Cardiac muscle cell (in vitro differentiated cells and primary cell): ENCODE results near the gene TGFBR3L. TPM values are rescaled to one million over a fixed set of nuclear protein-coding genes. Genes with fewer than 3 reads are reported as not detected.

Source experiments
- DNase-seq, 2 donors: peaks; one replicate each; pipeline versions ENCODE4 v3.0.0 to v3.0.0-alpha.2; 2010 to 2017; ENCODE audit warnings: low read depth in 1 of 2, low spot score in 1 of 2
- H3K27ac ChIP-seq: fragments of 200-600 bp; sonication (generic); 2 replicates; pipeline ENCODE4 v1.5.1; 2016
- H3K27me3 ChIP-seq: fragments of 200-600 bp; sonication (generic); 2 replicates; pipeline ENCODE4 v1.6.0; 2016; ENCODE audit warnings: control low read depth
- H3K36me3 ChIP-seq: fragments of 200-600 bp; sonication (generic); 2 replicates; pipeline ENCODE4 v1.5.1; 2016; ENCODE audit warnings: control low read depth
- H3K4me1 ChIP-seq: fragments of 200-600 bp; sonication (generic); 2 replicates; pipeline ENCODE4 v1.8.1; 2017; ENCODE audit warnings: low read depth, mild to moderate bottlenecking, mixed run types
- H3K4me3 ChIP-seq: fragments of 200-600 bp; sonication (generic); 2 replicates; pipeline ENCODE4 v1.5.1; 2016; ENCODE audit warnings: mild to moderate bottlenecking
- H3K9me3 ChIP-seq: fragments of 200-600 bp; sonication (generic); 2 replicates; pipeline ENCODE4 v1.5.1; 2017; ENCODE audit warnings: low read depth, mild to moderate bottlenecking, control low read depth
- polyA plus RNA-seq: library from polyadenylated mRNA; unstranded; fragments of >200 nt; fragmentation: Nextera tagmentation; extraction: Ambion mirVana; gene quantifications from 2 replicates; pipeline ENCODE4 v1.2.1, GENCODE V29; 2016
- total RNA-seq: library from RNA; depleted of rRNA; stranded (reverse); fragments of >200 nt; gene quantifications from 2 replicates; pipeline ENCODE4 v1.2.3, GENCODE V29; 2016
- TF ChIP-seq, protein P1 (sequence below): IDR thresholded peaks from 2 replicates; pipeline ENCODE4 v1.5.1; 2012; ENCODE audit warnings: low read depth, mild to moderate bottlenecking, low read length

The TGFBR3L gene
- total and polyA plus RNA-seq, 2 experiments from 2014 or later = 2.6 to 3.2 TPM

- Histone ChIP-seq H3K9me3 (no peaks in the 10 kb centered on the region), H3K4me3 (no peak overlapping the region), H3K36me3 (peaks cover 48% of the 10 kb centered on the region), H3K27me3 (no peaks in the 10 kb centered on the region), H3K4me1 (no peaks in the 10 kb centered on the region), H3K27ac (no peak overlapping the region)
- no peak for DNase-seq
- TF ChIP-seq, protein P1, sequence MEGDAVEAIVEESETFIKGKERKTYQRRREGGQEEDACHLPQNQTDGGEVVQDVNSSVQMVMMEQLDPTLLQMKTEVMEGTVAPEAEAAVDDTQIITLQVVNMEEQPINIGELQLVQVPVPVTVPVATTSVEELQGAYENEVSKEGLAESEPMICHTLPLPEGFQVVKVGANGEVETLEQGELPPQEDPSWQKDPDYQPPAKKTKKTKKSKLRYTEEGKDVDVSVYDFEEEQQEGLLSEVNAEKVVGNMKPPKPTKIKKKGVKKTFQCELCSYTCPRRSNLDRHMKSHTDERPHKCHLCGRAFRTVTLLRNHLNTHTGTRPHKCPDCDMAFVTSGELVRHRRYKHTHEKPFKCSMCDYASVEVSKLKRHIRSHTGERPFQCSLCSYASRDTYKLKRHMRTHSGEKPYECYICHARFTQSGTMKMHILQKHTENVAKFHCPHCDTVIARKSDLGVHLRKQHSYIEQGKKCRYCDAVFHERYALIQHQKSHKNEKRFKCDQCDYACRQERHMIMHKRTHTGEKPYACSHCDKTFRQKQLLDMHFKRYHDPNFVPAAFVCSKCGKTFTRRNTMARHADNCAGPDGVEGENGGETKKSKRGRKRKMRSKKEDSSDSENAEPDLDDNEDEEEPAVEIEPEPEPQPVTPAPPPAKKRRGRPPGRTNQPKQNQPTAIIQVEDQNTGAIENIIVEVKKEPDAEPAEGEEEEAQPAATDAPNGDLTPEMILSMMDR = no peak
Measured at GRCh38 chr19:7962644-7963268, 48.1 kb downstream of the TGFBR3L start.

DNA sequence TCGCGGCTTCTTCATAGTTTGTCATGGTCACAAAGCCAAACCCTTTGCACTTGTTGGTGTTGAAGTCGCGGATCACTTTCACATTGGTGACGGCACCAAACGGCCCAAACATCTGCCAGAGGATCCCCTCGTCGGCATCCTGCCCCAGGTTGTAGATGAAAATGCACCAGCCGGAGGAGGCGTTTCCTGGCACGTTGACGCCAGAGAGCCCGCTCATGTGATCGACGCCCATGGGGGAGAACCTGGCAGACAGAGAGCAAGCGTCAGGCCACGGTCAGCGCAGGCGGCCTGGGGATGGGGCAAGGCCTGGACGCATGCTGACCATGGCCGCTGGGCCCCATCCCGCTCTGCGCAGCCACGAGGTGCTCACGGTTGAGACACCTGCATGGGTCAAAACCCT lies 48.9 kb downstream of the TGFBR3L start:
- Histone ChIP-seq H3K27me3 (no peaks in the 10 kb centered on the region), H3K4me1 (no peaks in the 10 kb centered on the region), H3K4me3 (no peak overlapping the region), H3K9me3 (no peaks in the 10 kb centered on the region), H3K27ac (peak overlapping the region; percentile 28), H3K36me3 (peaks cover 48% of the 10 kb centered on the region)
- no peak for DNase-seq
- TF ChIP-seq, protein P1 = no peak

DNA sequence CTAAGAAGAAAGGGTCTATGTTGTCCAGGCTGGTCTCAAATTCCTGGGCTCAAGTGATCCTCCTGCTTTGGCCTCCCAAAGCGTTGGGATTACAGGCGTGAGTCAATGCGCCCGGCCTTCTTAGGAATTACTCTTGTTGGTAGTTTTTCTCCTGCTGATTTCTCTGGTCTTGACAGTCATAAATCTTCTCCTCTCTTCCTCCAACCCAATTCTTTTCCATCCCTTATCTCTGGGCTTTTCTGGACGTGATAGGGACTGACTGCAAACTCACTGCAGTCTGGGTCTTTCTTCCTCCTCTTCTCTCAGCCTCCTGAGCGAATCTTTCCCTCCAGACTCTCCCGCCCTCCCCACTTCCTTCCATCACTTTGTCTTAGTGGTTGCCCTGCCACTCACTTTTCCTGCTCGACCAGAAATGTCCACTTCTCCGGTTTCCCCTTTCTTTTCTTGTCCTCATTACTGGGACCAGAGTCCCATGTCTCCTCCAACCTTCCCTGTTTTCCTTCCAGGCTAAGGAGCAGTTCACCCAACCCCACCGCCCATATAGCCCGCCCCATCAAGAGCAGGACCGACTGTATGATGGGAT lies 50.7 kb downstream of the TGFBR3L start:
- H3K9me3 ChIP-seq = no peaks in the 10 kb centered on the region
- peaks cover 48% of the 10 kb centered on the region for H3K36me3 ChIP-seq

GRCh38 chr19:7965921-7966665 lies 51.5 kb downstream of the TGFBR3L start:
- H3K27me3 ChIP-seq = no peaks in the 10 kb centered on the region
- no peak overlapping the region for H3K27ac ChIP-seq
- TF ChIP-seq, protein P1 = no peak
- peaks cover 41% of the 10 kb centered on the region for H3K36me3 ChIP-seq
- no peak overlapping the region for H3K4me3 ChIP-seq
- H3K9me3 ChIP-seq = no peaks in the 10 kb centered on the region
- H3K4me1 ChIP-seq = no peaks in the 10 kb centered on the region
- no peak for DNase-seq

More for the DNA sequence above, 50.7 kb downstream of the TGFBR3L start:
- H3K4me1 ChIP-seq = no peaks in the 10 kb centered on the region
- TF ChIP-seq, protein P1 = no peak
- DNase-seq = no peak
- H3K27me3 ChIP-seq = no peaks in the 10 kb centered on the region
- H3K27ac ChIP-seq = no peak overlapping the region
- no peak overlapping the region for H3K4me3 ChIP-seq

GRCh38 chr19:7968008-7968795 lies 53.6 kb downstream of the TGFBR3L start:
- peaks cover 34% of the 10 kb centered on the region for H3K36me3 ChIP-seq
- H3K9me3 ChIP-seq = no peaks in the 10 kb centered on the region
- DNase-seq = no peak
- H3K27me3 ChIP-seq = no peaks in the 10 kb centered on the region
- H3K27ac ChIP-seq = no peak overlapping the region
- TF ChIP-seq, protein P1 = no peak
- H3K4me1 ChIP-seq = no peaks in the 10 kb centered on the region
- H3K4me3 ChIP-seq = no peak overlapping the region

Other genes with a start within 250 kb of the TGFBR3L start
- not detected in 2 replicates for gene RETN, start 245.8 kb upstream of the TGFBR3L start, total RNA-seq
- not detected in 2 replicates for gene RETN, start 245.8 kb upstream of the TGFBR3L start, polyA plus RNA-seq
- not detected in 2 replicates for gene MCEMP1, start 237.7 kb upstream of the TGFBR3L start, total RNA-seq
- gene MCEMP1, start 237.7 kb upstream of the TGFBR3L start, polyA plus RNA-seq = not detected in 2 replicates
- gene TRAPPC5, start 234.0 kb upstream of the TGFBR3L start, total RNA-seq = 95.9 and 96.2 TPM in 2 replicates
- gene TRAPPC5, start 234.0 kb upstream of the TGFBR3L start, polyA plus RNA-seq = 111 and 120 TPM in 2 replicates
- not detected in 2 replicates for gene FCER2, start 212.7 kb upstream of the TGFBR3L start, total RNA-seq
- 0.39 TPM in 1 of 2 replicates, not detected in the other for gene FCER2, start 212.7 kb upstream of the TGFBR3L start, polyA plus RNA-seq
- gene CLEC4G, start 182.7 kb upstream of the TGFBR3L start, total RNA-seq = not detected in 2 replicates
- not detected in 2 replicates for gene CLEC4G, start 182.7 kb upstream of the TGFBR3L start, polyA plus RNA-seq
- gene CD209, start 167.3 kb upstream of the TGFBR3L start, total RNA-seq = not detected in 2 replicates
- not detected in 2 replicates for gene CD209, start 167.3 kb upstream of the TGFBR3L start, polyA plus RNA-seq
- 0.54 TPM in 1 of 2 replicates, not detected in the other for gene CLEC4M, start 151.6 kb upstream of the TGFBR3L start, total RNA-seq
- gene CLEC4M, start 151.6 kb upstream of the TGFBR3L start, polyA plus RNA-seq = 0.48 TPM in 1 of 2 replicates, not detected in the other
- gene EVI5L, start 84.6 kb upstream of the TGFBR3L start, total RNA-seq = 41.9 and 48.6 TPM in 2 replicates
- gene EVI5L, start 84.6 kb upstream of the TGFBR3L start, polyA plus RNA-seq = 28.7 and 29.1 TPM in 2 replicates
- gene PRR36, start 40.4 kb upstream of the TGFBR3L start, total RNA-seq = 2.0 and 6.1 TPM in 2 replicates
- 6.2 and 10.3 TPM in 2 replicates for gene PRR36, start 40.4 kb upstream of the TGFBR3L start, polyA plus RNA-seq
- 2.4 and 3.5 TPM in 2 replicates for gene LRRC8E, start 26.3 kb upstream of the TGFBR3L start, total RNA-seq
- gene LRRC8E, start 26.3 kb upstream of the TGFBR3L start, polyA plus RNA-seq = 1.3 TPM in 1 of 2 replicates, not detected in the other
- 23.5 and 24.1 TPM in 2 replicates for gene MAP2K7, start 11.0 kb upstream of the TGFBR3L start, total RNA-seq
- gene MAP2K7, start 11.0 kb upstream of the TGFBR3L start, polyA plus RNA-seq = 12.4 and 18.6 TPM in 2 replicates
- gene SNAPC2, start 5.5 kb downstream of the TGFBR3L start, total RNA-seq = 22.1 and 42.1 TPM in 2 replicates
- 22.5 and 31.4 TPM in 2 replicates for gene SNAPC2, start 5.5 kb downstream of the TGFBR3L start, polyA plus RNA-seq
- gene CTXN1, start 11.3 kb downstream of the TGFBR3L start, total RNA-seq = 22.8 and 60.1 TPM in 2 replicates
- gene CTXN1, start 11.3 kb downstream of the TGFBR3L start, polyA plus RNA-seq = 18.1 and 48.5 TPM in 2 replicates
- gene TIMM44, start 28.8 kb downstream of the TGFBR3L start, total RNA-seq = 77.9 and 92.4 TPM in 2 replicates
- 52.0 and 52.5 TPM in 2 replicates for gene TIMM44, start 28.8 kb downstream of the TGFBR3L start, polyA plus RNA-seq
- gene ELAVL1, start 90.8 kb downstream of the TGFBR3L start, total RNA-seq = 62.2 and 66.5 TPM in 2 replicates
- gene ELAVL1, start 90.8 kb downstream of the TGFBR3L start, polyA plus RNA-seq = 104 and 137 TPM in 2 replicates
- gene CCL25, start 137.9 kb downstream of the TGFBR3L start, total RNA-seq = not detected in 2 replicates
- gene CCL25, start 137.9 kb downstream of the TGFBR3L start, polyA plus RNA-seq = not detected in 2 replicates
- gene FBN3, start 234.8 kb downstream of the TGFBR3L start, total RNA-seq = 6.6 and 15.1 TPM in 2 replicates
- gene FBN3, start 234.8 kb downstream of the TGFBR3L start, polyA plus RNA-seq = 5.6 and 6.2 TPM in 2 replicates